Pancreas (tissue), 10 donors: Measurements from ENCODE around the gene MAN2A2. TPM values are rescaled to one million over a fixed set of nuclear protein-coding genes. Genes with fewer than 3 reads are reported as not detected.

ENCODE experiments used
- ATAC-seq, 4 donors: fragments of 200-7000 bp; cut with Tn5 transposase; one replicate each; pipeline versions ENCODE4 v1.8.0 to v1.9.1; 2020; ENCODE audit warnings: mild to moderate bottlenecking in 4 of 4, moderate library complexity in 4 of 4
- DNase-seq, 6 donors: peaks; one replicate each; pipeline ENCODE4 v3.0.0-alpha.2; 2020
- FAIRE-seq: peaks from 2 replicates; lab custom pipeline; 2012; peaks lifted over from hg19 to GRCh38; lab: Jason Lieb, UNC
- H3K27ac ChIP-seq, 4 donors: fragments of 200-600 bp; sonication (generic); 1 replicate in 3 of 4; 2 replicates in 1 of 4; pipeline versions ENCODE4 v1.5.0 to v1.8.0; 2020
- H3K27me3 ChIP-seq, 4 donors: fragments of 200-600 bp; one replicate each; pipeline ENCODE4 v1.8.0; 2021
- H3K36me3 ChIP-seq, 3 donors: fragments of 200-600 bp; sonication (generic) in 1 of 3; one replicate each; pipeline versions ENCODE4 v1.5.0 to v1.8.0; 2020 to 2021
- H3K4me1 ChIP-seq, 3 donors: fragments of 200-600 bp; one replicate each; pipeline ENCODE4 v1.8.0; 2021
- H3K4me3 ChIP-seq, 4 donors: fragments of 200-600 bp; sonication (generic) in 2 of 4; one replicate each; pipeline versions ENCODE4 v1.5.0 to v1.8.0; 2020 to 2021
- H3K9me3 ChIP-seq, 4 donors: fragments of 200-600 bp; one replicate each; pipeline ENCODE4 v1.8.0; 2021
- WGBS, 2 donors: extraction: QIAGEN DNeasy Blood & Tissue Kit; methylation state at CpG; one replicate each; pipeline ENCODE4 v1.1.7; 2013; 5-methylcytosine and 5-hydroxymethylcytosine counted together
- intact Hi-C, 3 donors: fragments of 100-400 bp; cut with DNase I; formaldehyde crosslinking; loops; one replicate each; pipeline versions ENCODE4 v1.11.1 to v1.14.2; 2022
- polyA plus RNA-seq, 2 donors: library from polyadenylated mRNA; stranded (reverse); fragments of 200-250 nt; gene quantifications; one replicate each; pipeline ENCODE4 v1.2.3, GENCODE V29; 2013
- total RNA-seq, 6 donors: library from RNA; stranded (reverse); fragmentation: NEBNext Ultra II Directional in 4 of 6; extraction: Animal tissue kit (Norgen Biotek cat#: 25700) in 4 of 6; gene quantifications; one replicate each; pipeline versions ENCODE4 v1.2.1 to v1.2.4, GENCODE V29; 2021 to 2023
- TF ChIP-seq, protein P1 (sequence below), 4 donors: fragments of 200-600 bp; sonication (generic) in 3 of 4; IDR thresholded peaks; one replicate each; pipeline versions ENCODE4 v1.5.0 to v1.8.0; 2021; ENCODE audit warnings: antibody characterized with exemption in 4 of 4
- donor health status: healthy with polysubstance abuse.
- donor health status: DM: no; HTN: no; CAD: no; lungs with moderate emphysema.
- donor health status: DM: no; HTN: no; CAD: no.
- donor health status: control.
- donor health status: control.
- donor health status: Bipolar disorder and iron deficiency.
- donor health status: DM: yes; HTN: yes; CAD: no.
- donor health status: DM: no; HTN: no; CAD: no.
- donor health status: DM: no; HTN: no; CAD: no.
- donor health status: DM: yes; HTN: yes; CAD: no.

Gene MAN2A2
- total and polyA plus RNA-seq, 8 donors: 56.6 to 118 (median 67.7) TPM

DNA sequence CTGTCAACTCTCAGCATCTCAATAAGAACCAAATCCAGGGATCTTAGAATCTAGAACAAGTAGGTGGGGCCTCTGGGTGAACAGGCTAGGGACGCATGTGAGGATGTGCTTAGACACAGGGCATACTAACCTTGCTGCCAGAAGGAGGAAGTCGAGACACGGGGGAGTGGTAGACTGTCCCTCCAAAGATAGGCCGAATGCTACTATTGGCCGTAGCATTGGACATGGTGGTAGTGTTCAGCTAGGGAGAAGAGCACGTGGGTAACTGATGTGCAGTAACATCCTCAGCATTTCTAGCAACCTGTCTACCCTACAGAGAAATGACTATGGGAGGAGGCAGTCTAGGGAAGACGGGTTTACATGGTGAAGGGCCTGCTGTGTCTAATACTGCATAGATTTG is 67.2 kb downstream of the MAN2A2 start:
- TF ChIP-seq, protein P1, sequence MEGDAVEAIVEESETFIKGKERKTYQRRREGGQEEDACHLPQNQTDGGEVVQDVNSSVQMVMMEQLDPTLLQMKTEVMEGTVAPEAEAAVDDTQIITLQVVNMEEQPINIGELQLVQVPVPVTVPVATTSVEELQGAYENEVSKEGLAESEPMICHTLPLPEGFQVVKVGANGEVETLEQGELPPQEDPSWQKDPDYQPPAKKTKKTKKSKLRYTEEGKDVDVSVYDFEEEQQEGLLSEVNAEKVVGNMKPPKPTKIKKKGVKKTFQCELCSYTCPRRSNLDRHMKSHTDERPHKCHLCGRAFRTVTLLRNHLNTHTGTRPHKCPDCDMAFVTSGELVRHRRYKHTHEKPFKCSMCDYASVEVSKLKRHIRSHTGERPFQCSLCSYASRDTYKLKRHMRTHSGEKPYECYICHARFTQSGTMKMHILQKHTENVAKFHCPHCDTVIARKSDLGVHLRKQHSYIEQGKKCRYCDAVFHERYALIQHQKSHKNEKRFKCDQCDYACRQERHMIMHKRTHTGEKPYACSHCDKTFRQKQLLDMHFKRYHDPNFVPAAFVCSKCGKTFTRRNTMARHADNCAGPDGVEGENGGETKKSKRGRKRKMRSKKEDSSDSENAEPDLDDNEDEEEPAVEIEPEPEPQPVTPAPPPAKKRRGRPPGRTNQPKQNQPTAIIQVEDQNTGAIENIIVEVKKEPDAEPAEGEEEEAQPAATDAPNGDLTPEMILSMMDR (IDR thresholded peaks at IDR 0.05): no peak
- Histone ChIP-seq H3K36me3 (peaks cover 0 to 18% (median 0%) of the 10 kb centered on the region in 3 donors), H3K4me1 (no peaks in the 10 kb centered on the region), H3K27me3 (no peaks in the 10 kb centered on the region), H3K9me3 (no peaks in the 10 kb centered on the region), H3K27ac (no peak overlapping the region), H3K4me3 (no peak overlapping the region)
- no peak for ATAC-seq
- no peak for DNase-seq
- intact Hi-C loops: no loop called here
- FAIRE-seq: no peak
- 88 to 93% methylated on average over 7 of the region's 7 CpGs for WGBS, 2 donors

DNA sequence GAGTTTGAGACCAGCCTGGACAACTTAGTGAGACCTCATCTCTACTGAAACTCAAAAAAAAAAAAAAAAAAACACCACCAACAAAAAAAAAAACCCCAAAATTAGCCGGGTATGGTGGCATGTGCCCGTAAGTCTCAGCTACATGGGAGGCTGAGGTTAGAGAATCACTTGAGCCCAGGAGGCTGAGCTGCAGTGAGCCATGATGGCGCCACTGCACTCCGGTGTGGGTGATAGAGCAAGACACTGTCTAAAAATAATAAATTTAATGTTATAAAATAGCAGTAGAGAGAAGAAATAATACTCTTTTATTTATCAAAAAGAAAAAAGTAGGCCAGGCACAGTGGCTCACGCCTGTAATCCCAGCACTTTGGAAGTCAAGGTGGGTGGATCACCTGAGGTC is 69.0 kb downstream of the MAN2A2 start:
- DNase-seq (no peak), FAIRE-seq (no peak), ATAC-seq (no peak)
- Histone ChIP-seq H3K4me1 (no peaks in the 10 kb centered on the region), H3K27me3 (no peaks in the 10 kb centered on the region), H3K9me3 (no peaks in the 10 kb centered on the region), H3K36me3 (peaks cover 0 to 8% (median 0%) of the 10 kb centered on the region in 3 donors), H3K4me3 (no peak overlapping the region), H3K27ac (no peak overlapping the region)
- TF ChIP-seq, protein P1 (IDR thresholded peaks at IDR 0.05): no peak
- 94 to 97% methylated on average over 5 of the region's 5 CpGs for WGBS, 2 donors
- intact Hi-C loops: no loop called here

Other genes with a start within 250 kb of the MAN2A2 start
- gene BLM, start 186.0 kb upstream of the MAN2A2 start, total RNA-seq: 1 to 10 TPM in 1 of 6 donors, under 1 TPM in 4, not detected in 1; 0.12 to 1.1 (median 0.88) TPM
- under 1 TPM; 0.54 to 0.65 TPM for gene BLM, start 186.0 kb upstream of the MAN2A2 start, polyA plus RNA-seq
- 100 to 1,000 TPM in 3 of 6 donors, 10 to 100 TPM in 3; 50.3 to 106 (median 98.8) TPM for gene FURIN, start 34.7 kb upstream of the MAN2A2 start, total RNA-seq
- 10 to 100 TPM; 52.5 to 67.7 TPM for gene FURIN, start 34.7 kb upstream of the MAN2A2 start, polyA plus RNA-seq
- 10 to 100 TPM in 1 of 6 donors, 1 to 10 TPM in 5; 3.9 to 23.0 (median 8.6) TPM for gene FES, start 18.8 kb upstream of the MAN2A2 start, total RNA-seq
- 10 to 100 TPM; 24.4 to 26.5 TPM for gene FES, start 18.8 kb upstream of the MAN2A2 start, polyA plus RNA-seq
- 10 to 100 TPM; 10.3 to 17.6 (median 13.3) TPM for gene HDDC3, start 29.2 kb downstream of the MAN2A2 start, total RNA-seq
- gene HDDC3, start 29.2 kb downstream of the MAN2A2 start, polyA plus RNA-seq: 10 to 100 TPM; 16.6 to 20.9 TPM
- gene UNC45A, start 32.0 kb downstream of the MAN2A2 start, total RNA-seq: 10 to 100 TPM; 29.2 to 50.7 (median 32.2) TPM
- gene UNC45A, start 32.0 kb downstream of the MAN2A2 start, polyA plus RNA-seq: 10 to 100 TPM; 50.0 to 51.3 TPM
- gene RCCD1, start 51.6 kb downstream of the MAN2A2 start, total RNA-seq: 10 to 100 TPM in 1 of 6 donors, 1 to 10 TPM in 5; 6.6 to 12.2 (median 7.8) TPM
- 10 to 100 TPM in 1 of 2 donors, 1 to 10 TPM in 1; 9.0 to 11.9 TPM for gene RCCD1, start 51.6 kb downstream of the MAN2A2 start, polyA plus RNA-seq
- gene PRC1, start 91.2 kb downstream of the MAN2A2 start, total RNA-seq: 1 to 10 TPM; 3.9 to 5.8 (median 4.8) TPM
- 10 to 100 TPM in 1 of 2 donors, 1 to 10 TPM in 1; 5.1 to 12.7 TPM for gene PRC1, start 91.2 kb downstream of the MAN2A2 start, polyA plus RNA-seq
- gene VPS33B, start 119.3 kb downstream of the MAN2A2 start, total RNA-seq: 1 to 10 TPM; 4.2 to 8.8 (median 5.9) TPM
- 10 to 100 TPM; 11.6 to 18.9 TPM for gene VPS33B, start 119.3 kb downstream of the MAN2A2 start, polyA plus RNA-seq
- 10 to 100 TPM in 1 of 6 donors, 1 to 10 TPM in 5; 3.6 to 11.3 (median 6.5) TPM for gene SV2B, start 197.0 kb downstream of the MAN2A2 start, total RNA-seq
- gene SV2B, start 197.0 kb downstream of the MAN2A2 start, polyA plus RNA-seq: 1 to 10 TPM in 1 of 2 donors, under 1 TPM in 1; 0.53 to 2.7 TPM